NCI-H2081 (cell line): ENCODE measurements around the gene CLEC18B.
"Not testable (repeated sequence)": the region's sequence is repeated elsewhere in the genome, so short reads cannot be mapped to it uniquely, and the experiment has no call there.

Experiments
- DNase-seq, 2 experiments: peaks; one replicate each; lab custom pipeline; 2025; lab: John Stamatoyannopoulos, UW

Gene CLEC18B

GRCh38 chr16:74443624-74444346 lies 22.5 kb upstream of the CLEC18B start:
- DNase-seq, result not testable (repeated sequence)

DNA sequence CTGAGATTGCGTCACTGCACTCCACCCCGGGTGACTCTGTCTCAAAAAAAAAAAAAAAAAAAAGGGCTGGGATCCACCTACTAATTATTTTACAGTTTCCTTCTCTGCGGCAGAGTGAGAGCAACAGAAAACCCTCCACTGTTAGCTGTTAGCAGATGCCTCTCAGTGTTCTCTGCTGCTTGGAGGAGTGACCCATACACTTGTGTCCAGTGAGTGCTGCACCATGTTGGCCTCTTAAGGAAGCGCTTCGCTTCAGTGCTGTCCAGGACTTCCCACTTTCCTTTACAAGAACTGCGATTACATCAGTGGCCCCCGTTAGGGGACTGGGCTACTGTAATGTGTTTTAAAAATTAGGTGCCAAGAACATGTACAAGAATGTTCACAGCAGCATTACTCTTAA lies 18.4 kb upstream of the CLEC18B start:
- no peak for DNase-seq

DNA sequence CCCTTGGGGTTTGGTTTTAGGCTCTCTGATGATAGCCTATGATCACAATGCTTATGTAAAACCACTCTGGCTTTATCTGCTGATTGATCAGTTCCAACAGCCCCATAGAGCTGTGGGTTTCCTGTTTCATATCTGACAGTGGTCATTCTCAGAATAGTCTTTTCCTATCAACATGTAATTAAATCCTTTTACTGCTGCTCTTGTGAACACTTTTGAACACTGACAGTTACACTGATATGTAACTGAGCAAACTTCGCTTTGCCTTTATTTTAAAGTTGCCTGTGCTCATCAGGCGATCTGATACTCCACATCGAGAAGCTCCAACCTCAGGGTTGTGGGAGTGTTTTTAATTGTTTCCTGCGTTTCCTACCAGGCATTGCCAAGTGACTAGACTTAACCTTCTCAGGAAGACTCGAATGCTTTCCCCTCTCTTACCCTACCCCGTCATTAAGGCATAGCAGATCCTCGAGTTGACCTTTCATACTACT lies 17.3 kb upstream of the CLEC18B start:
- no peak for DNase-seq

- no peak for DNase-seq
Observed at GRCh38 chr16:74431516-74431915, 10.2 kb upstream of the CLEC18B start.

GRCh38 chr16:74430036-74430712 lies 8.9 kb upstream of the CLEC18B start:
- peak; percentile 7 to 20 for DNase-seq

DNA sequence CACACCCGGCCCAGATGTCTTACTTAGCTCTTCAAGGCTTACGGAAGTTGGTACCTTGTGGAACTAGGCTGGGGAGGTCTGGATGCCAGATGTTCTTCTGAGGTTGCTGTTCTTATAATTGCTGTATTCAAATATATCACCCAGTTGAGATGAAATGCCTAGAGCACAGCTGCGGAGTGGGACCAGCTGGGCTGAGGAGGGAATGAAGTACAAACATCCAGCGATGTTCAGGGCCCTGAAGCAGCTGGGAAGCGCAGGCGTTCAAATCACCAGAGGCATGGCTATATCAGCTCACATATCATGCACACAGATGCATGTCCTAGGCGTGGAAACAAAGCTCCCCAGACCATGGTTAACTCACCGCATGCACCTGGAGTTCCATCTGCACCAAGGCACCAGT lies 7.2 kb upstream of the CLEC18B start:
- not testable (repeated sequence) for DNase-seq

DNA sequence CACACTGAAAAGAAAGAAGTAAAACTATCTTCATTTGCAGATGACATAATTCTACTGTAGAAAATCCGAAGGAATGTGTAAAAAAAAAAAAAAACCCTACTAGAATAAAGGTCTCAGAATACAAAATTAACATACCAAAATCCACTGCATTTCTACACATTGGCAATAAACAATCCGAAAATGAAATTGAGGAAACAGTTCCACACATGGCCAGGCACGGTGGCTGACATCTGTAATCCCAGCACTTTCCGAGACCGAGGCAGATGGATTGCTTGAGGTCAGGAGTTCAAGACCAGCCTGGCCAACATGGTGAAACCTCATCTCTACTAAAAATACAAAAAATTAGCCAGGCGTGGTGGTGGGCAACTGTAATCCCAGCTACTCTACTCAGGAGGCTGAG lies 4.5 kb upstream of the CLEC18B start:
- DNase-seq, result not testable (repeated sequence)

DNA sequence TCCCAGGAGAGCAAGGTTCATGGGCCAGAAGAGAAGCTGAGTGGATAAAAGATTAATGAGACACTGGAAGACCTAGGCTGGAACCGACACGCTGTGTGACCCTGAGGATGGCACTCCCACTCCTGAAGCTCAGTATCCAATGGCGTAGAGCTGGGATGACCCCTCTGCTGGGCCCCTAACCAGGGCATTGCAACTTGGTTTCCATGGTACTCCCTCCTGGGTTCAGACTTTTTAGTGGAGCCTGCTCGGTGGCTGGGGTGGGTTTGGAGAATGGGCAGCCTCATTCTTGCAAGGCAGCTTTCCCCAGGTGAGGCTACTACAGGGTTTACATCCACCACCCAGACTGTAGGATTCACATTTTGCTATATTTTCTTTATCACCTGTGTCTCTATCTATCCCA lies 2.4 kb upstream of the CLEC18B start:
- DNase-seq, result not testable (repeated sequence)

DNA sequence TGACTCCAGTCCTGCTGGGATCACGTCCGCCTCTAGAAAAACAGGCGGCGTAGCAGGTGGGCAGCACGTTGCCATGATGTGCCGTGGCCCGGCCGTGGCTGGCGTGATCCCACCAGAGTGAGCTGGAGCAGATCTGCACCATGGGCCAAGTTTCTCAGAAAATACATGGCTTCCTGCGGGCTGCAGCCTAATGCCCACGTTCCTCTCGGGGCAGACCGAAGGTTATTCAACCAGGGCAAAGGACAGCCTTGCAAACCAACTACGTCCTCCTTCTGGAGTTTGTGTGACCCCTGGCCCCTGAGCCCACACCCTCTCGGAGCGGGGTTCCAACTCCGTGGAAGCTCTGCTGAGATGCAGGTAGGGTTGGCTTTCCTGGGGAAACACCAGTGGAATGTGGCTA lies 808 bp upstream of the CLEC18B start:
- not testable (repeated sequence) for DNase-seq

- DNase-seq, result not testable (repeated sequence)
Observed at GRCh38 chr16:74421482-74421785, 156 bp upstream of the CLEC18B start.

GRCh38 chr16:74419811-74420210 lies 1.5 kb downstream of the CLEC18B start:
- not testable (repeated sequence) for DNase-seq

DNA sequence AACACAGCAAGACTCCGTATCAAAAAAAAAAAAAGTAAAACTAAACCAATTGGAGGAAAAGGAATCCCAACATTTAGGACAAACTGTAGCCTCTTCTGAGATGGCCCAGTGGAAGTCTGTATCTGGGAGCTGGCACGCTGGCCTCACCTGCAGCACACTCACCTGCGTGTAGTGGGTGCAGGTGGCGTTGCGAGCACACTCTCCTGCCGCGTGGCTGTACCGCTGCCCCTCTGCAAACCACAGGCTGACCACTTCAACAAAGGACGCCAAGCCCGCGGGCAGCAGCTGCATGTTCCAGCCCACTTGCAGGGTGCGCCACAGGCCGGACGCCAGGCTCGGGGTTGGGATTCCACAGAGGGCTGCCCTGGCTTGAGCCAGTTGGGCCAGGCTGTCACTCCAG lies 3.4 kb downstream of the CLEC18B start:
- DNase-seq, result not testable (repeated sequence)

DNA sequence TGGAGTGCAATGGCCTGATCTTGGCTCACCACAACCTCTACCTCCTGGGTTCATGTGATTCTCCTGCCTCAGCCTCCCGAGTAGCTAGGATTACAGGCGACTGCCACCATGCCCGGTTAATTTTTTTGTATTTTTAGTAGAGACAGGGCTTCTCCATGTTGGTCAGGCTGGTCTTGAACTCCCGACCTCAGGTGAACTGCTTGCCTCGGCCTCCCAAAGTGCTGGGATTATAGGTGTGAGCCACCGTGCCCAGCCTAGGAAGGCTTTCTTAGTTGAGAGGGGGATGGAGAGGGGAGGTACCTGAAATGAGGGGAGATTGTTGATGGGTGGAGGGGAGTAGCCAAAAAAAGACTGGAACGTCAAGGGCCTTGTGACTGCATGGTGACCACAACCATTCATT lies 7.4 kb downstream of the CLEC18B start:
- DNase-seq, result not testable (repeated sequence)

DNA sequence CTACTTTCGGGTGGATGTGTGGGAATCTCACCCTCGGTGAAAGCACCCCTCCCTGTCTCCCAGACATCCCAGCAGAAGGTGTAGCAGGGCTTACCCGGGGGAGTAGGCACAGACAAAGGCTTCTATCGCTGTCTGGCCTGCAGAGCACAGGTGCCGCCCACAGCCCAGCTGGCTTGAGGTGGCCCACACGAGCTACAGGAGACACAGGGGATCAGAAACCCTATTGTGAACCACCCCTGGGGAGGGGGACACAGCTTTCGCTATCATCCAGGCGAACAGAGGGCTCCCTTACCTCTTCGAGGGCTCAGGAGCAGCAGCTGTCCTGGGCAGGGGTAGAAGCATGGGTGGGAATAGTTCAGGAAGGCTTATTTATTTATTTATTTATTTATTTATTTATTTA lies 7.8 kb downstream of the CLEC18B start:
- not testable (repeated sequence) for DNase-seq

GRCh38 chr16:74412775-74413390 lies 8.4 kb downstream of the CLEC18B start:
- not testable (repeated sequence) for DNase-seq

DNA sequence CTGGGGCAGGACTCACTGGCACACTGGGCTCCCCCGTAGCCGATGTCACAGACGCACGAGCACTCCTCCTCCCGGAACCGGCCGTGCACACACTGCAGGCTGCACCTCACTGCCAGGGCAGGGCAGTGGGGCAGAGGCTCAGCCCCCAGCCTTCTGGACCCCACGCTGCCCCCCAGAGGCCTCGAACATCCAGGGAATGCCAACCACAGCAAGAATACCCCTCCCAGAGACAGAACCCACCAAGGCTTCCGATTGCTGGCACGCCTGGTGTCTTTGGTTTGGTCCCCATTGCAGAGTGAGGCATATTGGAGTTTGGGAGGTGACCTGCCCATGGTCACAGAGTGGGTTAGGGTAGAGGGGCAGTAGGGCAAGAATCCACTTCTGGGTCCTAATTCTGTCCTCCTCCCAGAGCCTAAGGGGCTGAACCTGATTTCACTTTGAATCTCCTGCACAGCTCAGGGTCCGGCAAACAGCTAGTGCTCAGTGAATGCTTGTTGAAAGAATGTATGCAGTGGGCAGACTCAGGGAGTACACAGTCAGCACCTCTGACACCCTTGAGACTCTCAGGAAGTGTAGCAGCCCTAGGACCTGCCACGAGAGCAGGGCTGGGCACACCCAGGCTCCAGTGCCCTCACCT lies 9.0 kb downstream of the CLEC18B start:
- DNase-seq, result not testable (repeated sequence)

GRCh38 chr16:74410981-74411380 lies 10.3 kb downstream of the CLEC18B start:
- DNase-seq, result not testable (repeated sequence)

DNA sequence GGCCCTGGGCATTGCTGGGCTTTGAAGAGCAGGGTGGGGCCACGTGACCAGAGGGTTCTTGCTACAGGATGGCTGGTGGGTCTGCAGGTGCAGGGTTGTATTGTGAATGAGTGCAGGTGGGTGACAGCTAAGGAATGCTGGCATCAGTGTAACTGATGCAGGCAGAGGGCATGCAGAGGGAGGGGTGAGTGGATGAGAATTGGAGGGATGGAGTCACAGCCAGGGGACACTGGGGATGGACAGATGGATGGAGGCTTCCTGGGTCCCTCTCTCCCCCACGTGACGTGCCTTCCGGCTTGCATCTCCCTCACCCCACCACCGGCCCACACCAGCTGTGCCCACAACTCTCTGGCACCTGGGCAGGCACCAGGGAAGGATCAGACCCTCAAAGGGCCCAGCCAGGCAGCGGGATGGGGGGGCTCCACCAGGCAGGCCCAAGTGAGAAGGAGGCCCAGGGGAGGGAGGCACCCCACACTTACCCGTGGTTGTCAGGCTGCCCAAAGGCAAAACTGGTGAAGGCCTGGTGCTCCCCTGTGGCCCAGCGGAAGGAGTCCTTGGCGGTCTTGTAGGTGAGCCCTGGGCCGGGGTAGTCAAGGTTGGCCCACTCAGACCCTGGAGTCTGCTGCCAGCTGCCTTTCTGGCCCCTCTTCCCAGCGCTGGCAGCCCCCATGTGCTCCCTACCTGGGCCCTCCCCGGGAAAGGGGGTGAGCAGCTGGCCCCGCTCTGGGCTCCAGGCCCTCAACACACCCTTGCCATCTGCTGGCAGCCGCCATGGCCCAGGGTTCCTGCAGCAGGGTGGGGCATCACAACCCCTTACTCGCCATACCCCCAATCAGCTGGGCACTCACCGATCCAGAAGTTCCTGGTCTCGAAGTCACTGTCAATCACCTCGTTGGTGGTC lies 11.0 kb downstream of the CLEC18B start:
- DNase-seq, result not testable (repeated sequence)

GRCh38 chr16:74409185-74409981 lies 11.9 kb downstream of the CLEC18B start:
- DNase-seq, result not testable (repeated sequence)

- not testable (repeated sequence) for DNase-seq
Observed at GRCh38 chr16:74407362-74407705, 13.9 kb downstream of the CLEC18B start.
